Activated CD8-positive, alpha-beta memory T cell treated with anti-CD3 and anti-CD28 coated beads, Interleukin-2, amount 50 U/mL, for 1 hour (primary cell): Measurements from ENCODE around the gene HBG1.
"Not testable (repeated sequence)": the region's sequence is repeated elsewhere in the genome, so short reads cannot be mapped to it uniquely, and the experiment has no call there.

Experiments
- DNase-seq: peaks from one replicate; pipeline ENCODE4 v3.0.0-alpha.2; 2020; ENCODE audit errors: extremely low read depth

HBG1 gene

DNA sequence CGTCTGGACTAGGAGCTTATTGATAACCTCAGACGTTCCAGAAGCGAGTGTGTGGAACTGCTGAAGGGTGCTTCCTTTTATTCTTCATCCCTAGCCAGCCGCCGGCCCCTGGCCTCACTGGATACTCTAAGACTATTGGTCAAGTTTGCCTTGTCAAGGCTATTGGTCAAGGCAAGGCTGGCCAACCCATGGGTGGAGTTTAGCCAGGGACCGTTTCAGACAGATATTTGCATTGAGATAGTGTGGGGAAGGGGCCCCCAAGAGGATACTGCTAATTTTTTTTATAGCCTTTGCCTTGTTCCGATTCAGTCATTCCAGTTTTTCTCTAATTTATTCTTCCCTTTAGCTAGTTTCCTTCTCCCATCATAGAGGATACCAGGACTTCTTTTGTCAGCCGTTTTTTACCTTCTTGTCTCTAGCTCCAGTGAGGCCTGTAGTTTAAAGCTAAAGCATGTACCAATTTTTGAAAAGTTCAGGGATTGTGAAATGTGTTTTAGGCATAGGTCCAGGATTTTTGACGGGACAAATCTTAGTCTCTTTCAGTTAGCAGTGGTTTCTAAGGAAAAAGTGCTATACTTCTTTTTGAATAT lies at the start of gene HBG1:
HBG1 (minus strand) TSS at position 51 of the 590 bp plus-strand sequence. CDS start 53 bp downstream, outside the sequence.
- DNase-seq, result not testable (repeated sequence)

DNA sequence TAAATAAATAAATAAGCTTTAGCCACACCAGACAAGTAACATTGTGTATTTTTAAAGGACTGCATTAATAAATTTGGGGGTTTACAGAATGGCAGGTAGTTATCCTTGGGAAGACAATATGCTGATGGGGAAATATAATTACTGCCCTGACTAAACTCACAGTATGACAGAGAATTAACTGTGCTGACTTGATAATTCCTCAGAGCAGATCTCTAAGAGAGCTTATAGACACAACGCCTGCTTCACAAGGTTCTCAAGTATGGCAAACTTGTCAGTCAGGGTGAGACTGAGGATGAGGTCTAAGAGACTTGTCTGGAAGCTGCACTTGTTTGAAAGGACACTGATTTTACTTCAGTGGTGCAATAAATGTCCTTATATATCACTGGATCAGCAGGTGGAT lies 48.8 kb upstream of the HBG1 start:
- no peak for DNase-seq

DNA sequence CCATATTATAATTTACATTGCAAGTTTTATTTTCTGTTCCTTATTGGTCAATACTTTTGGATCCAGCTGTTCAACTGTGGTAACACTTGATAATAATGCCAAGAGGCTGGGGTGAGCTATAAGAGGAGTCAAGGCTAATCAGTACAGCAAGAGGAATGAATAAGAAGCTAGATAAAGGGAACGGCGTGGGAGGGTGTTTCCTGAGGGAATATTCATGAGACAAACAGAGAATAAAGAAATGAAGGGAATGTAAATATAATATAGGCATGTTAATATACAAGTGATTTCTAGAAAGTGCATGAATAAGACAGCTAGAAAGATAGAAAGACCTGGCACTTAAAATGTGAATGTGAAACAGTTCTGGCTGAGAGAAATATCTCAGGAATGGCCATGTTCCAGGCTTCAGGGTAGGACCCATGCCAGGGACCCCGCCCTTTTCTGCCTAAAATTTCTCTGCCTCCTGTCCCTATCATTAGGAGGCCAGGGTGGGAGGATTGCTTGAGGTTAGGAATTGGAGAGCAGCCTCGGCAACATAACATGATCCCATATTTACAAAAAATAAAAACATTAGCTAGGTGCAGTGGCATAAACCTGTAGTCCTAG lies 48.2 kb upstream of the HBG1 start:
- DNase-seq, result no peak

DNA sequence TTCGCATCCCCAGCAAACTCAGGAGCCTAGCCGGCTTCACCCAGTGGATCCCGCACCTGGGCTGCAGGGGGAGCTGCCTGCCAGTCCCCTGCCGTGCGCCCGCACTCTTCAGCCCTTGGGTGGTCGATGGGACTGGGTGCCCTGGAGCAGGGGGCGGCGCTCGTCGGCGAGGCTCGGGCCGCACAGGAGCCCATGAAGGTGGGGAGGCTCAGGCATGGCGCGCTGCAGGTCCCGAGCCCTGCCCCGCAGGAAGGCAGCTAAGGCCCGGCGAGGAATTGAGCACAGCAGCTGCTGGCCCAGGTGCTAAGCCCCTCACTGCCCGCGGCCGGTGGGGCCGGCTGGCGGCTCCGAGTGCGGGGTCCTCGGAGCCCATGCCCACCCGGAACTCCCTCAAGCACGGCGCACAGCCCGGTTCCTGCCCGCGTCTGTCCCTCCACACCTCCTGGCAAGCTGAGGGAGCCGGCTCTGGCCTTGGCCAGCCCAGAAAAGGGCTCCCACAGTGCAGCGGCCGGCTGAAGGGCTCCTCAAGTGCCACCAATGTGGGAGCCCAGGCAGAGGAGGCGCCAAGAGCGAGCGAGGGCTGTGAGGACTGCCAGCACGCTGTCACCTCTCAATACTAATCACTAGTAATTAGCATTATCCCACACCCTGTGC lies 44.8 kb upstream of the HBG1 start:
- DNase-seq, result not testable (repeated sequence)

DNA sequence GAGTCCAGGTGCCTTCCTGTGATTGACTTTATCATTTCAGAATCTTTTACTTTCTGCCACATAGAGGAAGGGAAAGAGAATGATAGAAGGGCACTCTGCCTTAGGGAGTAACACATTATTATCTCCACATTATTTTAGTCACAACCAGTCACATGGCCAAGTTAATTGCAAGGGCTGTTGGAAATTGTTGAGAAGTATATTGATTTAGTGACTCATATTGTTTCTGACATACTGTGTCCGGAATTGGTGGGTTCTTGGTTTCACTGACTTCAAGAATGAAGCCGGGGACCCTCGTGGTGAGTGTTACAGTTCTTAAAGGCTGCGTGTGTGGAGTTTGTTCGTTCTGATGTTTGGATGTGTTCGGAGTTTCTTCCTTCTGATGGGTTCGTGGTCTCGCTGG lies 43.4 kb upstream of the HBG1 start:
- no peak for DNase-seq

DNA sequence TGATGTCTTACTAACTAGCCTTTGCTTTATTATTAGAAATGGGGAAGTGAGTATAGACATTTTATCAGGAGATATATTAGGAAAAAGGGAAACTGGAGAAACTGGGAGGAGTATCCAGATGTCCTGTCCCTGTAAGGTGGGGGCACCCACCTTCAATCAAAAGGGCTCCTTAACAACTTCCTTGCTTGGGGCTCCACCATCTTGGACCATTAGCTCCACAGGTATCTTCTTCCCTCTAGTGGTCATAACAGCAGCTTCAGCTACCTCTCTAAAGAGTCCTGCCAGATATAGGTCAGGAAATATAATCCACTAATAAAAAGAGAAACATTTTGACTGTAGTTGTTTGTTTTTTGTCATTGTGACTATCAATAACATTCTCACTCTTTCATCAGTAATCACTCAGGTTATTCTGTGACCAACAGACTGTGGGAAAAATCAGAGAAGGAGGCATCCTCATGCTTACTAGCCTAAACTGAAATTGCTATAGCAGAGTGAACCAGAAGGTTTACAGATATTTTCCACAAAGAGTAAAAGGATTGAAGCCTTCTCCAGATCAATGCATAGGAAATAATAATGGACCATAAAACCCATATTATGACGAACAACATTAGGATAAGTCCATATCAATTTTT lies 41.7 kb upstream of the HBG1 start:
- DNase-seq, result no peak

DNA sequence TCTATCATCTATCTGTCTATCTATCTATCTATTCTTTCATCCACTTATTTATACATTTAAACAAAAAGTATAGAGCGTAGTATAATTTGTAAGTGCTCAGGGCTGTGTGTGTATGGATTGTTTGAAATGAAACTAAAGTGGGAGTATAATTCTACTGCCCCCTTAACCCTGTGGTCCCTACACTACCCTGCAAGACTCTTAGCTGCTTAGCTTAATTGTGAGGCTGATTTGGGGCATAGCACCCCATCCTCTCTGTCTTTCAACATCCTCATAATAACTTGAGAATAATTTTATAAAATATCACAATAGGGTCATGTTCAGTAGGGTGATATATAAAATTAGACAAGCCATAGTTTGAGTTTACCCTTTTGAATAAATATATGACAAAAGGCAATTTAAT lies 40.4 kb upstream of the HBG1 start:
- DNase-seq, result no peak

DNA sequence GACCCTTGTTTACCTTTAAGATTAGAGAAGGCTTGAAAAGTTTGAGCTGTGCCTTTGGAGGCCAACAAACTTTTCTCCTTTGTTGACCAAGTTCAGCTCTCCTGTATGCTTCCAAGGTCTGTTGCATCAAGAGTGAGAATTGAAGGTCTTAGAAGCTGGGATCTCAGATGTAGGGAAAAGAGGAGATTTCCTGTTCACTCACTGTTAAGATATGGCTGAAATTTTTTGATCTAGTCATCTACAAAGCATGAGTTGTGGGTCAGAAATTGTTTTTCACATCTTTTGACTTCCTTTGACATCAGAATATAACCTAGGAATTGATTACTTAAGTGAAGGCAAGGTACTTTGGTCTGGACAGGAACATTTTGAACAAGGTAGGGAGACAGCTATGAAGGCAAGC lies 40.0 kb upstream of the HBG1 start:
- DNase-seq, result no peak

DNA sequence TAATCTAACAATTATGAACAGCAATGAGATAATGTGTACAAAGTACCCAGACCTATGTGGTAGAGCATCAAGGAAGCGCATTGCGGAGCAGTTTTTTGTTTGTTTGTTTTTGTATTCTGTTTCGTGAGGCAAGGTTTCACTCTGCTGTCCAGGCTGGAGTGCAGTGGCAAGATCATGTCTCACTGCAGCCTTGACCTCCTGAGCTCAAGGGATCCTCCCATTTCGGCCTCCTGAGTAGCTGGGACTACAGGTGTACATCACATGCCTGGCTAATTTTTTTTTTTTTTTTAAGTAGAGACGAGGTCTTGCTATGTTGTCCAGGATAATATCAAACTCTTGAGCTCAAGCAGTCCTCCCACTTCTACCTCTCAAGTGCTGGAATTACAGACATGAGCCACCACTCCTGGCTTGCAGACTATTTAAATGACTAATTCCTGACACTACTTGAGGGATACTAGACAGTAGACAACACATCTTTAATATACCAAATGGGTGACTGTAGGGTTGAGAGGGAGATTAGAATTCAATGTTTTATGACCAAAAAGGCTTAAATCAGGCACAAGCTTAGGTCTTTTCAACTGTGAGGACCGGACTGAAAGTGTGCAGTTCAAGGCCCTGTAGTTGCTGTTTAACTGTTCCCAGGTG lies 39.4 kb upstream of the HBG1 start:
- no peak for DNase-seq

DNA sequence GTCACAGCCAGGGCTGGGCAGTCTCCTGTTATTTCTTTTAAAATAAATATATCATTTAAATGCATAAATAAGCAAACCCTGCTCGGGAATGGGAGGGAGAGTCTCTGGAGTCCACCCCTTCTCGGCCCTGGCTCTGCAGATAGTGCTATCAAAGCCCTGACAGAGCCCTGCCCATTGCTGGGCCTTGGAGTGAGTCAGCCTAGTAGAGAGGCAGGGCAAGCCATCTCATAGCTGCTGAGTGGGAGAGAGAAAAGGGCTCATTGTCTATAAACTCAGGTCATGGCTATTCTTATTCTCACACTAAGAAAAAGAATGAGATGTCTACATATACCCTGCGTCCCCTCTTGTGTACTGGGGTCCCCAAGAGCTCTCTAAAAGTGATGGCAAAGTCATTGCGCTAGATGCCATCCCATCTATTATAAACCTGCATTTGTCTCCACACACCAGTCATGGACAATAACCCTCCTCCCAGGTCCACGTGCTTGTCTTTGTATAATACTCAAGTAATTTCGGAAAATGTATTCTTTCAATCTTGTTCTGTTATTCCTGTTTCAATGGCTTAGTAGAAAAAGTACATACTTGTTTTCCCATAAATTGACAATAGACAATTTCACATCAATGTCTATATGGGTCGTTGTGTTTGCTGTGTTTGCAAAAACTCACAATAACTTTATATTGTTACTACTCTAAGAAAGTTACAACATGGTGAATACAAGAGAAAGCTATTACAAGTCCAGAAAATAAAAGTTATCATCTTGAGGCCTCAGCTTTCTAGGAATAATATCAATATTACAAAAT lies 38.6 kb upstream of the HBG1 start:
- DNase-seq, result no peak

DNA sequence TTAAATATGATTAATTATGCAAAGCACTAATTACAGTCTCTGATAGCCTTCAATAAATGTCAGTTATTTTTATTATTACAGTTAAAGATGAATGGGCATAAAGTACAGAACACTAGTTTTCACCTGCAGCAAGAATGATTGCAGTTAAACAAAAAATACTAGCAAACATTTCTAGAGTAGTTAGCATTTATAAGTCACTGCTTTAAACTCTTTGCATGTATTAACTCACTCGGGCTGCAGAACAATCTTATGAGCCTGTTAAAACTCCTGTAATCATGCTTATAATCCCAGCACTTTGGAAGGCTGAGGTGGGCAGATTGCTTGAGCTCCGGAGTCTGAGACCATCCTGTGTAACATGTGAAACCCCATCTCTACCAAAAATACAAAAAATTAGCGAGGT lies 37.2 kb upstream of the HBG1 start:
- no peak for DNase-seq

DNA sequence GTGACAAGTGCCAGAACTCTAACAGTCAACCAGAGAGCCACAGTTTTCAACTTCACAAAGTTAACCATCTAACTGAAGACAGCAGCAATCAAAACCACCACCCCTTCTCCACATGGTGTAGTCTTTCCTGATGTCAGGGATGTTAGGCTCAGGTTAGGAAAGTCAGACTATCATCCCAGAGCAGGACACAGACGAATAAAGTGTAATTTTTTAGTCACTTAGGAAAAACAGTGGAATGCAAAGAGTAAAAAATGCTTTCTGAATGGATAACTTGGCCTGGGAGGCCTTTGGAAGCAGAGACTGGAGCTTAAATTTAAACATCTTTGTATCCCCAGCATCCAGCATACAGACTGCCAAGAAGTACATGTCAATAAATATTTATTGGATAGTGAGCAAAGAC lies 36.7 kb upstream of the HBG1 start:
- DNase-seq, result no peak

DNA sequence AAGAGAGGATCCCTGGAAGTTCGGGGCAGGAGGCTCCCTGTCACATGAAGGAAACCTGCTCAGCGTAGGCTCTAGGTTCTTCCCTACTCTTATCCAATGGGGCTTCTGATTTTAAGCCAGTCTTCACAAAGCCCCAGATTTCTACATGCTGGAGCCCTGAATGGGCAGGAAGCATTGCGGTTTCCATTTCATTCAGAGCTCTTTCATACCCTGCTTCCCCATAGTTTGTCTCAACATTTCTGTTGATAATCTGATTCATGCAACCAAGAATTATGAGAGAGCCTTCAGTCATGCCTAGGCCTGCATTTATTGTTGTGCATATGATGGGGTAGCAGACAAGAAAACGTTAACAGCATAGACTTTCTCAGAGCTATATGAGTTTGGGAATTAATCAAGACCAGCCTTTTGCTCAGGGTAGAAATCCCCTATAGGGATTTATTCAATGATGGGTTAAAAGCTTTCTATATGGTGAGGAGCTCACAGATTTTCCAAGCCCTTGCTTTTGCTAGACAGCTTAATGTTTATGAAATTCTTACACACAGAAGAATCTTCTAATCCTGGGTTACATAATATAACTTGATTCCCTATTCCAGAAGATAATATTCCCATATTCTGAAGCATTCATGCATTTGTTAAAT lies 36.2 kb upstream of the HBG1 start:
- no peak for DNase-seq

DNA sequence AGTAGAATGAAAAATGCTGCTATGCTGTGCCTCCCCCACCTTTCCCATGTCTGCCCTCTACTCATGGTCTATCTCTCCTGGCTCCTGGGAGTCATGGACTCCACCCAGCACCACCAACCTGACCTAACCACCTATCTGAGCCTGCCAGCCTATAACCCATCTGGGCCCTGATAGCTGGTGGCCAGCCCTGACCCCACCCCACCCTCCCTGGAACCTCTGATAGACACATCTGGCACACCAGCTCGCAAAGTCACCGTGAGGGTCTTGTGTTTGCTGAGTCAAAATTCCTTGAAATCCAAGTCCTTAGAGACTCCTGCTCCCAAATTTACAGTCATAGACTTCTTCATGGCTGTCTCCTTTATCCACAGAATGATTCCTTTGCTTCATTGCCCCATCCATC lies 35.0 kb upstream of the HBG1 start:
- DNase-seq, result no peak

DNA sequence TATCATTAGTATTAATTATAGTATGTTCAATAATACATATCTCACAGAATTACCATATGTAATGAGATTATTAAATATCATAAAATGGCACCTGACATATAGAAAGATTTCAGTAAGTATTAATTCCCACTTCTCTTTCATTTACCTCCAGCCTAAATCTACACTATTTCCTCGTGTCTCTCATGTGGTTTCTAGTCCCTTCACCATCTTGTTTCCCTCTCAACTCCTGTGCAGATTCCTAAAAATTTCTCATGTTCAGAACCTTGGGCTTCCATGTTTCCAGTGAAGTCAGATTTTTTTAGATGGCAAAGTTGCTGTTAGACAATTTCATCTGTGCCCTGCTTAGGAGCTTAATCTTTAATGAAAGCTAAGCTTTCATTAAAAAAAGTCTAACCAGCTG lies 34.2 kb upstream of the HBG1 start:
- no peak for DNase-seq

DNA sequence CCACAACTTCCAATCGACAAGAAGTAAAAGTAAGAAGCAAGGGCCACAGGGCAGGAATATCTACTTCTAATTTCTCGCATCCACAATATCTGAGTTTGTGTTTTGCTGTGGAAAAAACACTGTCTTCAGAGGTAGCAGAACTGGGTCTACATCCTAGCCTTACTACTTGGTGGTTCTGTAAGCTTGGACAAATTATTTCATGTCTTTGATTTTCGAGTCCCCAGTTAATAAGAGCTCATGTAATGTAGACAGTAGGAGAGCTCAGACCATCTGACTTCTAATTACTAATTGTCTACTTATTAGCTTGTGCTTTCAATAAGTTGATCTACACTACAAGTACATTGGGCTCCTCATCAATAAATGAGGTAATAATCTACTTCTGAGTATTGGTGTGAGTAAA lies 33.4 kb upstream of the HBG1 start:
- DNase-seq, result no peak

DNA sequence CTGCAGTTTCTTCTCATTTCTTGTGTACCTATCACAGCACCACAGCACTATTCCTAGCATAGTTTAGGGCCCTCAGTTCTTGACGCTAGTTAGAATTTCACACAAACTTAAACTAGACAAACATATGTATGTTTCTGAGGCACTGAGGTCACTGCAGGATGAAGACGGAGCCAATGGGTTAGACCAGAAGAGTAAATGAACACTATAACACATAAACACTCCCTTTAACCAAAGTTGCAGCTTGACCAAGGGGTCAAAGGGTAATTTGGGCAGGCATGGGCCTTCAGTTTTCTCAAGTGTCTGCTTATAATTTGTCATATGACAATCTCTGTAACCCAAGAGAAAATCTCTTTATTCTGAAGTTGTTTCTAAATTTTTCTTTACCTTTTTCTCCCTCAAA lies 33.0 kb upstream of the HBG1 start:
- no peak for DNase-seq

DNA sequence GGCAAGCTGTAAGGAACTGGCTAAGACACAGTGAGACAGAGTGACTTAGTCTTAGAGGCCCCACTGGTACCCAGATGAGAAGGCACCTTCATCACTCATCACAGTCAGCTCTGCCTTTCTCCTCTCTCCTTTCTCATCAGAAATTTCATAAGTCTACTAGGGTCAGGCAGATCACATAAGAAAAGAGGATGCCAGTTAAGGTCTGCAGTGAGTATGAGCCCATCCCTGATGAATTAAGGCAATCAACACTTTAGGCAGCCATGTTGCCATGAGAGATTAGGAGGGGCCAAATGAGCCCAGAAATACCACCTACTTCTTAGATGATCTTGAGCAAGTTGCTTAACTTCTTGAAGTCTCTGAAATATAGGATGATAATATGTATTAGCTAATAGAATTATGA lies 31.9 kb upstream of the HBG1 start:
- DNase-seq, result no peak

DNA sequence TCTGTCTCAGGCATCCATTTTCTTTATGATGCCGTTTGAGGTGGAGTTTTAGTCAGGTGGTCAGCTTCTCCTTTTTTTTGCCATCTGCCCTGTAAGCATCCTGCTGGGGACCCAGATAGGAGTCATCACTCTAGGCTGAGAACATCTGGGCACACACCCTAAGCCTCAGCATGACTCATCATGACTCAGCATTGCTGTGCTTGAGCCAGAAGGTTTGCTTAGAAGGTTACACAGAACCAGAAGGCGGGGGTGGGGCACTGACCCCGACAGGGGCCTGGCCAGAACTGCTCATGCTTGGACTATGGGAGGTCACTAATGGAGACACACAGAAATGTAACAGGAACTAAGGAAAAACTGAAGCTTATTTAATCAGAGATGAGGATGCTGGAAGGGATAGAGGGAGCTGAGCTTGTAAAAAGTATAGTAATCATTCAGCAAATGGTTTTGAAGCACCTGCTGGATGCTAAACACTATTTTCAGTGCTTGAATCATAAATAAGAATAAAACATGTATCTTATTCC lies 31.0 kb upstream of the HBG1 start:
- no peak for DNase-seq

DNA sequence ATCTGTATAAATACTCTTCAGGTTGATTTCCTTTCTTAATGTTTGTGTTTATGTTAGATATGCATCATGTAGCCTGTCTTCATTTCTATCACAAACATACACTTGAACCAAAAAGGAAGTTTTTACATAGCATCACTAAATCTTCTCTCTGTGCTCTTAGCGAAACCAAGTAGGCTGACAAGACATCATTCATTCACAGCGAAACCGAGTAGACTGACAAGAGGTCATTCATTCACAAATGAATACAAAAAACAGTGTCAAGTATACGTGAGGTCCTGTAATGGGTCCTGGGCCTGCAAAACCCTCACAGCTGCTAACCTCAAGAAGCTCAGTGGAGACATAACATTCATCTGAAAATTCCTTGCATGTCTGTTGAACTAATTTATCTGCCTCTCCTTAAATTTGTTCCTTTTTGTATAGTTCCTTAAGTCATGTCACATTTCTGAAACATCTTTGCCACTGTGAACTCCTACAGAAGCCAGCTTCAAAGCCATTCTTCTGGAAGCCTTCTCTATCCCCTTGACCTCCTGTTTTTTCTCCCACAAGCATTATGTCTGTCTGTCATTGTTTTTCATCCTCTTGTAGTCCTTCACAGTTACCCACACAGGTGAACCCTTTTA lies 29.9 kb upstream of the HBG1 start:
- DNase-seq, result no peak
